ENCODE measurements around the gene CAMTA1. TPM values are rescaled to one million over a fixed set of nuclear protein-coding genes. Genes with fewer than 3 reads are reported as not detected.

The CAMTA1 gene
- total RNA-seq, 1 experiment from 2014 or later: 82.2 TPM

DNA sequence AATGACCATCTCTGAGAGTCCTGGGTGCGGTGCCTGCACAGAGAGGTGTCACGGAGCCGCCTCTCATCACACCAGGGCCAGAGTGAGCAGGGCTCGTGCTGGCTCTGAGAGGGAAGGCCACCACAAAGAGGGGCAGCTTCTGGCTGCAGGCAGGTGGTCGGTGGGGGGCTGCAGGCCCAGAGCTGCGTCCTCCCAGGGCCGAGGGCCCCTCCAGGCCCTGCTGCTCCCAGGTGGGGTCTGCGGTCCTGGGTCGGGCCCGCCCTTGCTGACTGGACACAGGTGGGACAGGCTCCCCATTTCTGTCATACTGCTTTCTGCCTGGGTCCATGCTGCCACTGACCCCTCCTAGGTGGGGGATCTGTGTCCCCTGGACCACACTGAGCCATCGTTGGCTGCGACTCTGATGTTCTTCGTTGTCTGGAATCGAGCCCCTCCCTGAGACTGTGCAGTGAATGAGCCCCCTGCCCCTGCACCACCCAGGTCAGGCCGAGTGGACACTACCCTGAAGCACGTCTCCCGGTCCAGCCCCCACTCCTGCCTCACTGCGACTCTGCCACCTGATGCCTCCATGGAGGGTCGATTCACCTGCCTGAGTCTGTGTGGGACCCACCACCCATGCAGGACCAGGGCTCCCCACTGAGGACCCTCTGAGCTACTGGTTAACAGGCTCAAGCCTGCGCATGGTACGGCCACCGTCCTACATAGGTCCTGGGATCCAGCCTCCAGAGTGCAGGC is 653.8 kb downstream of the CAMTA1 start:
- no peaks in the 10 kb centered on the region for H3K36me3 ChIP-seq (ENCODE audit: control insufficient read depth, insufficient read depth, low read length)
- TF ChIP-seq POLR2AphosphoS5 (IDR thresholded peaks at IDR 0.05; ENCODE audit: low read depth, low read length) (no peak), TCF7L2 (IDR thresholded peaks at IDR 0.05; ENCODE audit: low read depth, low read length) (no peak), SIN3A (IDR thresholded peaks at IDR 0.05; ENCODE audit: borderline replicate concordance, insufficient read depth, low read depth, low read length) (no peak)
- TF ChIP-seq, protein P1, sequence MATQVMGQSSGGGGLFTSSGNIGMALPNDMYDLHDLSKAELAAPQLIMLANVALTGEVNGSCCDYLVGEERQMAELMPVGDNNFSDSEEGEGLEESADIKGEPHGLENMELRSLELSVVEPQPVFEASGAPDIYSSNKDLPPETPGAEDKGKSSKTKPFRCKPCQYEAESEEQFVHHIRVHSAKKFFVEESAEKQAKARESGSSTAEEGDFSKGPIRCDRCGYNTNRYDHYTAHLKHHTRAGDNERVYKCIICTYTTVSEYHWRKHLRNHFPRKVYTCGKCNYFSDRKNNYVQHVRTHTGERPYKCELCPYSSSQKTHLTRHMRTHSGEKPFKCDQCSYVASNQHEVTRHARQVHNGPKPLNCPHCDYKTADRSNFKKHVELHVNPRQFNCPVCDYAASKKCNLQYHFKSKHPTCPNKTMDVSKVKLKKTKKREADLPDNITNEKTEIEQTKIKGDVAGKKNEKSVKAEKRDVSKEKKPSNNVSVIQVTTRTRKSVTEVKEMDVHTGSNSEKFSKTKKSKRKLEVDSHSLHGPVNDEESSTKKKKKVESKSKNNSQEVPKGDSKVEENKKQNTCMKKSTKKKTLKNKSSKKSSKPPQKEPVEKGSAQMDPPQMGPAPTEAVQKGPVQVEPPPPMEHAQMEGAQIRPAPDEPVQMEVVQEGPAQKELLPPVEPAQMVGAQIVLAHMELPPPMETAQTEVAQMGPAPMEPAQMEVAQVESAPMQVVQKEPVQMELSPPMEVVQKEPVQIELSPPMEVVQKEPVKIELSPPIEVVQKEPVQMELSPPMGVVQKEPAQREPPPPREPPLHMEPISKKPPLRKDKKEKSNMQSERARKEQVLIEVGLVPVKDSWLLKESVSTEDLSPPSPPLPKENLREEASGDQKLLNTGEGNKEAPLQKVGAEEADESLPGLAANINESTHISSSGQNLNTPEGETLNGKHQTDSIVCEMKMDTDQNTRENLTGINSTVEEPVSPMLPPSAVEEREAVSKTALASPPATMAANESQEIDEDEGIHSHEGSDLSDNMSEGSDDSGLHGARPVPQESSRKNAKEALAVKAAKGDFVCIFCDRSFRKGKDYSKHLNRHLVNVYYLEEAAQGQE (IDR thresholded peaks at IDR 0.05; ENCODE audit: insufficient read depth in 1 of 2, low read depth in 2 of 2, low read length in 1 of 2): no peak
- TF ChIP-seq, protein P2, sequence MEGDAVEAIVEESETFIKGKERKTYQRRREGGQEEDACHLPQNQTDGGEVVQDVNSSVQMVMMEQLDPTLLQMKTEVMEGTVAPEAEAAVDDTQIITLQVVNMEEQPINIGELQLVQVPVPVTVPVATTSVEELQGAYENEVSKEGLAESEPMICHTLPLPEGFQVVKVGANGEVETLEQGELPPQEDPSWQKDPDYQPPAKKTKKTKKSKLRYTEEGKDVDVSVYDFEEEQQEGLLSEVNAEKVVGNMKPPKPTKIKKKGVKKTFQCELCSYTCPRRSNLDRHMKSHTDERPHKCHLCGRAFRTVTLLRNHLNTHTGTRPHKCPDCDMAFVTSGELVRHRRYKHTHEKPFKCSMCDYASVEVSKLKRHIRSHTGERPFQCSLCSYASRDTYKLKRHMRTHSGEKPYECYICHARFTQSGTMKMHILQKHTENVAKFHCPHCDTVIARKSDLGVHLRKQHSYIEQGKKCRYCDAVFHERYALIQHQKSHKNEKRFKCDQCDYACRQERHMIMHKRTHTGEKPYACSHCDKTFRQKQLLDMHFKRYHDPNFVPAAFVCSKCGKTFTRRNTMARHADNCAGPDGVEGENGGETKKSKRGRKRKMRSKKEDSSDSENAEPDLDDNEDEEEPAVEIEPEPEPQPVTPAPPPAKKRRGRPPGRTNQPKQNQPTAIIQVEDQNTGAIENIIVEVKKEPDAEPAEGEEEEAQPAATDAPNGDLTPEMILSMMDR (IDR thresholded peaks at IDR 0.05): no peak
- no peak overlapping the region for H3K4me3 ChIP-seq (ENCODE audit: low read depth in 2 of 2, low read length in 2 of 2)
- no peaks in the 10 kb centered on the region for H3K27me3 ChIP-seq (ENCODE audit: control insufficient read depth, insufficient read depth, low read length)
- ChIA-PET POLR2A (no interaction called here), CTCF (no interaction called here)
- H3K9me3 ChIP-seq (ENCODE audit: control insufficient read depth, insufficient read depth, low read depth, low read length): no peaks in the 10 kb centered on the region
- in situ Hi-C loops (cut with HindIII; ENCODE audit: low pct_unique_long_range_greater_than_20kb, low sequenced_read_pairs) (no loop called here), intact Hi-C loops (cut with micrococcal nuclease; ENCODE audit: unreplicated experiment) (no loop called here)
- no peak overlapping the region for H3K27ac ChIP-seq (ENCODE audit: low read length)
- no peak for ATAC-seq
- no peak for DNase-seq (ENCODE audit: low read depth, low spot score)
- no TSS peak for BruUV-seq (replicated peaks)
- H3K4me1 ChIP-seq (ENCODE audit: control insufficient read depth, insufficient read depth, low read length): no peaks in the 10 kb centered on the region

DNA sequence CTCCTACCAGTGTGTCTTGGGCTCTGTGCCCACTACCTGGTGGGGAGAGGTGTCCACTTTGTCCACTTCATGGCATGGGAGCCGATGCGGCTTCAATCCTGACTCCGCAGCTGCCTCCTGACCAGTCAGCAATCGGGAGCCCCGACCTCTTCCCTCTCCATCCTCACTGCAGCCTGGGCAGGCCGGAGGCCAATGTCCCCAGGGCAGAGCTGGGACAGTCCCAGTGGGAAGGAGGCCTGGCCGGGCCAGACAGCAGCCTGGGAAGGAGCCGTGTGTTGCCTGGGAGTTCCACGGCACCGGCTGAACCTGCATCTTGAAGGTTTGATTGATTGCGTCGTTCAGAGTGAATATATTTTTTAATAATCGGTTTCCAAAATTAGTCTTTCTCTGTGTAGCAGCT is 654.9 kb downstream of the CAMTA1 start:
- Histone ChIP-seq H3K4me1 (ENCODE audit: control insufficient read depth, insufficient read depth, low read length) (no peaks in the 10 kb centered on the region), H3K4me3 (ENCODE audit: low read depth in 2 of 2, low read length in 2 of 2) (no peak overlapping the region), H3K9me3 (ENCODE audit: control insufficient read depth, insufficient read depth, low read depth, low read length) (no peaks in the 10 kb centered on the region), H3K27ac (ENCODE audit: low read length) (no peak overlapping the region), H3K36me3 (ENCODE audit: control insufficient read depth, insufficient read depth, low read length) (no peaks in the 10 kb centered on the region), H3K27me3 (ENCODE audit: control insufficient read depth, insufficient read depth, low read length) (no peaks in the 10 kb centered on the region)
- in situ Hi-C loops (cut with HindIII; ENCODE audit: low pct_unique_long_range_greater_than_20kb, low sequenced_read_pairs): no loop called here
- ATAC-seq: no peak
- DNase-seq (ENCODE audit: low read depth, low spot score): no peak
- ChIA-PET CTCF (no interaction called here), POLR2A (no interaction called here)
- TF ChIP-seq, protein P1 (IDR thresholded peaks at IDR 0.05; ENCODE audit: insufficient read depth in 1 of 2, low read depth in 2 of 2, low read length in 1 of 2): no peak
- TF ChIP-seq POLR2AphosphoS5 (IDR thresholded peaks at IDR 0.05; ENCODE audit: low read depth, low read length) (no peak), SIN3A (IDR thresholded peaks at IDR 0.05; ENCODE audit: borderline replicate concordance, insufficient read depth, low read depth, low read length) (no peak), TCF7L2 (IDR thresholded peaks at IDR 0.05; ENCODE audit: low read depth, low read length) (no peak)
- TF ChIP-seq, protein P2 (IDR thresholded peaks at IDR 0.05): no peak
- BruUV-seq (replicated peaks): no TSS peak
- intact Hi-C loops (cut with micrococcal nuclease; ENCODE audit: unreplicated experiment): no loop called here
